GM21360 (cell line): ENCODE measurements around the gene DLGAP4.

ENCODE experiments used
- ATAC-seq: cut with Tn5 transposase; IDR thresholded peaks from one replicate; pipeline ENCODE4 v1.9.1; 2021; ENCODE audit warnings: mild to moderate bottlenecking, moderate library complexity; ENCODE audit not compliant: unreplicated experiment

DLGAP4 gene, protein sequence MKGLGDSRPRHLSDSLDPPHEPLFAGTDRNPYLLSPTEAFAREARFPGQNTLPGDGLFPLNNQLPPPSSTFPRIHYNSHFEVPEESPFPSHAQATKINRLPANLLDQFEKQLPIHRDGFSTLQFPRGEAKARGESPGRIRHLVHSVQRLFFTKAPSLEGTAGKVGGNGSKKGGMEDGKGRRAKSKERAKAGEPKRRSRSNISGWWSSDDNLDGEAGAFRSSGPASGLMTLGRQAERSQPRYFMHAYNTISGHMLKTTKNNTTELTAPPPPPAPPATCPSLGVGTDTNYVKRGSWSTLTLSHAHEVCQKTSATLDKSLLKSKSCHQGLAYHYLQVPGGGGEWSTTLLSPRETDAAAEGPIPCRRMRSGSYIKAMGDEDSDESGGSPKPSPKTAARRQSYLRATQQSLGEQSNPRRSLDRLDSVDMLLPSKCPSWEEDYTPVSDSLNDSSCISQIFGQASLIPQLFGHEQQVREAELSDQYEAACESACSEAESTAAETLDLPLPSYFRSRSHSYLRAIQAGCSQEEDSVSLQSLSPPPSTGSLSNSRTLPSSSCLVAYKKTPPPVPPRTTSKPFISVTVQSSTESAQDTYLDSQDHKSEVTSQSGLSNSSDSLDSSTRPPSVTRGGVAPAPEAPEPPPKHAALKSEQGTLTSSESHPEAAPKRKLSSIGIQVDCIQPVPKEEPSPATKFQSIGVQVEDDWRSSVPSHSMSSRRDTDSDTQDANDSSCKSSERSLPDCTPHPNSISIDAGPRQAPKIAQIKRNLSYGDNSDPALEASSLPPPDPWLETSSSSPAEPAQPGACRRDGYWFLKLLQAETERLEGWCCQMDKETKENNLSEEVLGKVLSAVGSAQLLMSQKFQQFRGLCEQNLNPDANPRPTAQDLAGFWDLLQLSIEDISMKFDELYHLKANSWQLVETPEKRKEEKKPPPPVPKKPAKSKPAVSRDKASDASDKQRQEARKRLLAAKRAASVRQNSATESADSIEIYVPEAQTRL

DNA sequence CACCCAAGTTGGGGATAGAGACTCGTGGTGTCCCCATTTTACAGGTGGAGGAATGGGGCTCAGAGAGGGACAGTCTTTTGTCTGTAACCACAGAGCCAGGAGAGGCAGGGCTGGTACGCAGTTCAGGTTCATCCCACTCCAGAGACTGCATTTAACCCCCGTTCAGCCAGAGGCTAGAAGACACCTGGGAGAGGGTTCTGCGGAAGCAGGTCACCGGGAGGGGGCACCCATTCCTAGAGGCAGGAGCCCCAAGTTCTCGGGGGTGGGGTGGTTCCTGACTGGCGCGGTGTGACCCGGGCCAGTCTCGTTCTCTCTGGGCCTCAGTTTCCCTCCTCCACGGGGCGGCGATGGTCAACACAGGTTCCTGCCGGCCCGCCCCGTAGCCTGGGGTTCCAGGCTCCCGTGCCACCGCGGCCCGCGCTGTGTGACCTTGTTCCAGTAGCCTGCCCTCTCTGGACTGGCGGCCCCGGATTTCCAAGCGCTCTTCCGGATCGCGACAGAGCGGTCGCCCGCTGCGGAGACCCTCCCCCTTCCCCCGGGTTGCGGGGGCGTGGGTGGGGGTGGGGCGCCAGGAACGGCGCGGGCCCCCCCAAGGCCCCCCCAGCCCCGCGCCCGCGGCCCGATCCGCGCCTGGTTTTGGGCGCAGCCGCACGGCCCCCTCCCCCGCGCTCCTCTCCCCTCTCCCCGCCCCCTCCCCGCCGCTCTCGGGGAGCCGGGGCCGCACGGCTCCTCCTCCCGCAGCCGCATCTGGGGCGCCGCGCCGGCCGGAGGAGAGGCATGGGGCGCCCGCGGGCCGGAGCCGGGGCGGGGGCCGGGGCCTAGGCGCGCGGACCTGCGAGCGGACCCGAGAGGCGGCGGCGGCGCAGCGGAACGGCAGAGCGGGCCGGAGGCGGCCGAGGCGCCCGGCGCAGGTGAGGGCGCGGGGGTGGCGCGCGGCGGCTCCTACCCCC, at the start of gene DLGAP4:
DLGAP4 (plus strand) TSS at position 738 of the 950 bp plus-strand sequence. CDS start 125,379 bp downstream, outside the sequence.
- ATAC-seq, result no peak

GRCh38 chr20:36259177-36260061, 46.7 kb upstream of the DLGAP4 start:
- ATAC-seq, result no peak

GRCh38 chr20:36260316-36260715, 45.8 kb upstream of the DLGAP4 start:
- ATAC-seq, result no peak

DNA sequence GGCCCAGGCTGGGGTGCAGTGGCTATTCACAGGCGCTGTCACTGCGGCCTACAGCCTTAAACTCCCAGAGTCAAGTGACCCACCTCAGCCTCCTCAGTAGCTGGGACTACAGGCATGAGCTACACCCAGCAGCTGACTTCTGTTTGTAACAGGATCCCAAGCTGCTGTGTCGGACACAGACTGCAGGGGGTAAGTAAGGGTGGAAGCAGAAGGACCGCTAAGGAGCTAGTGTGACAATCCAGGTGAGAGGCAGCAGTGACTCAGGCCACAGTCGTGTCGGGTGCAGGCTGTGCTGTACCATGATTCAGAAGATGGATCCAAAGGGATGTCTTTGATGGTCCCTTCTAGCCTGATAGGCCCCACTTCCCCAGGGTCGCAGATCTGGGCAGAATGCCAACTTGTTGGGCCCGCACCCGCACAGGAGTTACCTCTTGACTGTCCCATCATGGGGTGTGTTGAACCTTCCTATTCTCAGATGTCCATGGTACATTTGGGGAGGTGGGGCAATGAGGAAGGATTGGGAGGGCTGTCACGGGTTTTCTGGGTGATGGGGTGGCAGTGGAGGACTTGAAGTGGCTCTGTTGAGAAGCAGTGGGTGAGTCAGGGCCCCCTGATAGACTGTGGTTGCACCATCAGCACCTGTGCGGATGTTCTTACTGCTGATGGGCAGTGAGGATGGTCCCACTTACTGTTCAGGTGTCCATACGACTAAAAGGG, 44.6 kb upstream of the DLGAP4 start:
- ATAC-seq, result no peak

DNA sequence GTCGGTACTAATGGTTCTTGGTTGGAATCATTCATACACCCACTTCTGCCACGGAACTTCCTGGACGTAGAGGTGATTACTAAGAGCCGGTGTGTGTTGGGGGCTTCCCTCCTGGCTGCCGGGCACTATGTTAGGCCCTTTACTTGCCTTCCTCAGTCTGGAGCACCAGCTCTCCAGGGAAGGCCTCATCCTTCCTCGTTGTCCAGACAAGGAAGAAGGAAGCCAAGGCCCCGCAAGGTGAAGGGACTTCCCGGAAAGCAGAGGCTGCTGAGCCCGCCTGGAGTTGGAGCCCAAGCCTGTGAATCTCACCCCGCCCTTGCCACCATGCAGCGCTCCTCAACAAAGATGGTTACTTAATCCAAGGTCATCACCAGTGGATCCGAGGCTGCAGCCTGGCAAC, 43.7 kb upstream of the DLGAP4 start:
- no peak for ATAC-seq

- no peak for ATAC-seq
Measured at GRCh38 chr20:36264426-36265246, 41.5 kb upstream of the DLGAP4 start.

GRCh38 chr20:36266189-36266588, 40.0 kb upstream of the DLGAP4 start:
- ATAC-seq, result no peak

DNA sequence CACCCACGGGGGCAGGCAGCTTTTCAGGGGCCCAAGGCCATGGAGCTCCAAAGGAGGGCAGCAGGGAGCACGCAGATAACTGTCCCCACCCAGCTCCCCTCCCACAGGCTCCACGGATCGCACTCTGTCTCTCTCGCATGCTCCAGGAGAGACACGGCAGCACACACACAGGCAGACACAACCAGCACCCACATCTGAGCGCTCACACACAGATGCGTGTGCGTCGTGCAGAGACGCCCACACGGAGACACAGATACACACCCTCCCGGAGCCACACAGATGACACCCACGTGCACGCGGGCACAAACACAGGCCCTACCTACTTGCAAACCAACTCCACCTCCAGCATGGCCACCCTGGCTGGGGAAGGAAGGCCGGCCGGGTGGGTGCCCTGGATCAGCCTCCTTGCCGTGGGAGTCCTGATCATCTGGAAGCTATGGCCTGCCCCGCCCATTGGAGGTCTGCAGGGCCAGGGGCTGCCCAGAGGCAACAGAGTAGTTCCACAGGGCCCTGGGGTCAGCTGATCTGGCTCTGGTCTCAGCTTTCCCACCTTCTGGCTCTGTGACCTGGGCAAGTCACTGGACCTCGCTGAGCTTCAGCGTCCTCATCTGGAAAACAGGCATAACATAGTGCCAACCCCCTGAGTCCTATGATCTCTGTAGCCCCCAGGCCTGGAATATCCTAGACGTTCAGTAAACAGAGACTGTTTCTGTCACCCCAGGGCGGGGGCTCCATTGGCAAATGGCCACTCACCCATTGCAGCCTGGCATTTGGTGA, 38.3 kb upstream of the DLGAP4 start:
- no peak for ATAC-seq

DNA sequence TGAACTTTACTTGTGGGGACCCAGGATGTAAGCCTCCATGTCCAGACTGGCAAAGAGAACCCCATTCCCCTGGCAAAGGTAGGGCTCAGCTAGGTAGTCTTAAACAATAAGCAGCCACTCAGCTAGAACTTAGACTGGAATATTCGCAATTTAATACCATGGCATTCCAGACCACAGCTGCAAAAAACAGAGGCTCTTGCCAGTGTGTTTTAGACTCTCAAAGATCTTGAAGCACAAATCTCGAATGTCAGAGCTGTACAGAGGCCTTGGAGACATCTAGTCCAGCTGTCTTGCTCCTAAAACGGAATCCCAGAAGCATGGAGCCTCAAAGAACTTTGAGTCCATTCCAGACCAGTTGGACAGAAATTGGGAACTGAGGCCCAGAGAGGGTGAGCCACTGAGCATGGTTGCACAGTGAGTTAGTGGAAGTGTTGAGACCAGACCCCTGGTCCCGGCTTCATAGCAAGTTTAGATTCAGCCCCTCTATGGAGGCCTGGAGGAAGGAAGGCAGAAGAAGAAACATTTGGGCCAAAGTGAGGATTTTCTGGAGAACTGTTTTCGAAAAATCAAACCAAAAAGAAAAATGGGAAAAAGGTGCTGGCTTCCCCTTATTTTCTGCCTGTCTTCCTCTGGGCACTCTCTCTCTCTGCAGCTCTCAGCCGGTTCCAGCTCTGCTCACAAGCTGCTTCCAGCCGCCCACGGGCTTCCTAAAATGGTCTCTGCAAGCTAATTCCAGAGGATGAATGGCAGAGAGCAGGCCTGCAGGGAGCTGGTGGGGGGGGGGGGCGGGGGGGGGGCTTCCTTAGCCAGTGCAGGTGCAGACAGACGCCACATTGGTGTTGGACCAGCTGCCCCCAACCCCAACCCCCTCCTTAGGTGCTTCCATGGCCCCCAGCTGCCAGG, 37.4 kb upstream of the DLGAP4 start:
- no peak for ATAC-seq

DNA sequence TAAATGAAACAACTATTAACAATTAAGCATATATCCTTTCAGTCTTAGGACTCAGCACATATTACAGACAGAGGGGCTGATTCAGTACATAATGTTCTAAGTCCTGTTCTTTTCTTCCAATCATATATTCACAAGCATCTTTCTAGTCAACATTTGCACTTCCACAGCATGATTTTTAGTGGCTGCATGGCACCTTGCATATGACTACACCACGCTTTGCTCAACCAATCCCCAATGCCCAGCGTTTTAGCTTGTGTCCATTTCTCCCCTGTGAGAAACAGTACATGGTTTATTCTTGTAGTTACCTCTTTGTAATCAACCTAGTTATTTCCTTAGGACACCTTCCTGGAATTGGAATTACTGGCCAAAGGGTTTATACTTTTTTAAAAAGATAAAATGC, 36.6 kb upstream of the DLGAP4 start:
- no peak for ATAC-seq

GRCh38 chr20:36270744-36271638, 35.1 kb upstream of the DLGAP4 start:
- ATAC-seq, result no peak

- ATAC-seq, result no peak
Measured at GRCh38 chr20:36271639-36272546, 34.2 kb upstream of the DLGAP4 start.

DNA sequence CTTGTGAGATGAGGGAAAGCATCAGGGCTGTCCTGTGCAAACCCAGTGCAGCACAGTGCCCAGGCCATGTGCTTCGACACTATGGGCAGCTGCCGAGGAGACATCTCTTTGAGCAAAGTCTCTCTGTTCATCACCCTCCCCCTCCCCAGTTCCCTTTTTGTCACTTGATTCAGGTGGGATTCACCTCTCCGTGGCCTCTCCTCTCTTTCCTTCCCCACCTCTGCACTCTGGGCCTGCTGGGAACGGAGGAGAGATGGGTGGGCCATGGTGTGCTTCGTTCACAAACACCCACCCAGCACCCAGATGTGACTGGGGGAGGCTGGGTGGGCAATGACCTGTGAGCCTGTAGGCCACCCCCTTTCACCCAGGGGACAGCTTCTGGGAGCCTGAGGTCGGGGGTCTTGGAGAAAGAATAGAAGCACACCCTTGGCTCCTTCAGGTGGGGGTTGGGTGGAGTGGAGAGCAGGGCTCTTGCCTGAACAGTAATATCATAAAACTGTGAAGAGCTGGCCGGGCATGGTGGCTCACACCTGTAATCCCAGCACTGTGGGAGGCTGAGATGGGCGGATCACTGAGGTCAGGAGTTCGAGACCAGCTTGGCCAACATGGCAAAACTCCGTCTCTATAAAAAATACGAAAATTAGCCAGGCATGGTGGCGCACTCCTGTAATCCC, 33.5 kb upstream of the DLGAP4 start:
- ATAC-seq, result no peak
